ENCODE data around the gene ARHGAP33. TPM values are rescaled to one million over a fixed set of nuclear protein-coding genes. Genes with fewer than 3 reads are reported as not detected.

Gene ARHGAP33
- 52.6 TPM for total RNA-seq

GRCh38 chr19:35775298-35776101 is at the start of gene ARHGAP33:
ARHGAP33 (plus strand) TSS chr19:35775564; CDS start chr19:35775659, 95 bp downstream.
- DNase-seq (ENCODE audit: low spot score in 2 of 2) (peak; percentile 98 to 99), FAIRE-seq (peak; percentile 30)

GRCh38 chr19:35727053-35727955 is 48.1 kb upstream of the ARHGAP33 start:
- DNase-seq (ENCODE audit: low spot score in 2 of 2): no peak
- FAIRE-seq: no peak

DNA sequence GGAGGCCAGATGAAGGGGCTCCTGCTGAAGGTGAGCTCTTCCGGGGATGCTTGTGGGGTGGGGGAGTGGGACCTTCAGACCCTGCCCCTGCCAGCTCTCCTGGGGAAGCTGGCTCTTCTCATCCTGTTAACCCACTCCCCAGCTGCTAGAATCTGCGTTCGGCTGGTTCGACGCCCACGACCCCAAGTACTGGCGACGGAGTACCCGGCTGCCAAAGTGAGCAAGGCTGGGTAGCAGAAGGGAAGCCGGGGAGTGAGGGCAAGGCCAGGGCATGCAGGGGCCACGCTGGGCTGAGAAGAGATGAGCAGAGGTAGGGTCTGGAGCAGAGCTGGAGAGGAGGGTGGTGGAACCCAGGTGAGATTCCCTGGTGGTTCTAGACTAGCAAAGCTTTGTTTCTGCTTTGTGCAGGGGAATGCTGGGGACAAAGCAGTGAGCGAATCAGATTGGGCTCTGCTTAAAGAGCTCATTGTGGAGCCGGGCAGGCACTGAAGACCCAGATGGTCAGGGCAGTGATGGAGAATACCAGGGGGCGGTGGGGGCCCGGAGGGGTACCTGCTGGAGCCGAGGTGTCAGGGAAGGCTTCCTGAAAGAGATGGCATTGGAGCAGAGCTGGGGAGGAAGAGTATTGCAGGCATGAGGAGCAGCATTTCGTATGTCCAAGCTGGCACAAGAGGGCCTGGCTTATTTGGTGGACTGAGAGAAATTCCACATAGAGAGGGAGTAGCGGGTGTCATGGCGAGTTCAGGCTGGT is 47.2 kb upstream of the ARHGAP33 start:
- no peak for FAIRE-seq
- no peak for DNase-seq (ENCODE audit: low spot score in 2 of 2)

DNA sequence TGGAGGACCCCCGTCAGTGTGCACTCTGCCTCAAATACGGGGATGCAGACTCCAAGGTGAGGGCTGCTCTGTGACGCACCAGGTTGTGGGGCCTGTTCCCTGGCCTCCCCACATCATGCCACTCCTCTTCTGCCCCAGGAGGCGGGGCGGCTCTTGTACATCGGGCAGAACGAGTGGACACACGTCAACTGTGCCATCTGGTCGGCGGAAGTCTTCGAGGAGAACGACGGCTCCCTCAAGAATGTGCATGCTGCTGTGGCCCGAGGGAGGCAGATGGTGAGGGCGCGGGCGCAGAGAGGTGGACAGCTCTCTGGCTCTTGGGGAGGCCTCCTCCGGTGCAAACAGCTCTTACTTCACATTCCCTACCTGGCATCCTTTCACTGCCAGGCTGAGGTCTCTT is 46.3 kb upstream of the ARHGAP33 start:
- no peak for DNase-seq (ENCODE audit: low spot score in 2 of 2)
- FAIRE-seq: no peak

- FAIRE-seq (no peak), DNase-seq (ENCODE audit: low spot score in 2 of 2) (no peak)
These were observed 45.6 kb upstream of the ARHGAP33 start for GRCh38 chr19:35729763-35730162.

DNA sequence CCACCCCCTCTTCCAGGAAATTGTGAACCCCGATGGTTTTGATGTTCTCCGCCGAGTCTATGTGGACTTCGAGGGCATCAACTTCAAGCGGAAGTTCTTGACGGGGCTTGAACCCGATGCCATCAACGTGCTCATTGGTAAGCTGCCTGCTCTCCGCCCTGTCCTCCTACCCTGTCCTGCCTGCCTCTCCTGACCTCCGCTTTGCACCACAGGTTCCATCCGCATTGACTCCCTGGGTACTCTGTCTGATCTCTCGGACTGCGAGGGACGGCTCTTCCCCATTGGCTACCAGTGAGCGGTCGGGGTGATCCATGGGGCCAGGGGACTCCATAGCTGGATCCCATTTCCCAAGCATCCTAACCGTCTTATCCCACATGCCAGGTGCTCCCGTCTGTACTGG is 45.0 kb upstream of the ARHGAP33 start:
- no peak for FAIRE-seq

GRCh38 chr19:35731353-35731752 is 44.0 kb upstream of the ARHGAP33 start:
- DNase-seq (ENCODE audit: low spot score in 2 of 2) (no peak), FAIRE-seq (no peak)

More for the DNA sequence above, 45.0 kb upstream of the ARHGAP33 start:
- DNase-seq (ENCODE audit: low spot score in 2 of 2): no peak

- FAIRE-seq: no peak
- no peak for DNase-seq (ENCODE audit: low spot score in 2 of 2)
These were observed 43.5 kb upstream of the ARHGAP33 start for GRCh38 chr19:35731779-35732405.

DNA sequence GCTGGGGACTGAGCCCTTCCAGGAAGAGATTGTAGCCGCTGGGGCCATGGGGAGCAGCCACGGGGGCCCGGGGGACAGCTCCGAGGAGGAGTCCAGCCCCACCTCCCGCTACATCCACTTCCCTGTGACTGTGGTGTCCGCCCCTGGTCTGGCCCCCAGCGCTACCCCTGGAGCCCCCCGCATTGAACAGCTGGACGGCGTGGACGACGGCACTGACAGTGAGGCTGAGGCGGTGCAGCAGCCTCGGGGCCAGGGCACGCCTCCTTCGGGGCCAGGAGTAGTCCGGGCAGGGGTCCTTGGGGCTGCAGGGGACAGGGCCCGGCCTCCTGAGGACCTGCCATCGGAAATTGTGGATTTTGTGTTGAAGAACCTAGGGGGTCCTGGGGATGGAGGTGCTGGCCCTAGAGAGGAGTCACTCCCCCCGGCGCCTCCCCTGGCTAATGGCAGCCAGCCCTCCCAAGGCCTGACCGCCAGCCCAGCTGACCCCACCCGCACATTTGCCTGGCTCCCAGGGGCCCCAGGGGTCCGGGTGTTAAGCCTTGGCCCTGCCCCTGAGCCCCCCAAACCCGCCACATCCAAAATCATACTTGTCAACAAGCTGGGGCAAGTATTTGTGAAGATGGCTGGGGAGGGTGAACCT is 42.7 kb upstream of the ARHGAP33 start:
- DNase-seq (ENCODE audit: low spot score in 2 of 2) (no peak), FAIRE-seq (no peak)

GRCh38 chr19:35733180-35734125 is 41.9 kb upstream of the ARHGAP33 start:
- DNase-seq (ENCODE audit: low spot score in 2 of 2) (no peak), FAIRE-seq (no peak)

- no peak for FAIRE-seq
- DNase-seq (ENCODE audit: low spot score in 2 of 2): no peak
These were observed 41.1 kb upstream of the ARHGAP33 start for GRCh38 chr19:35734273-35734672.

- no peak for FAIRE-seq
- DNase-seq (ENCODE audit: low spot score in 2 of 2): no peak
These were observed 40.5 kb upstream of the ARHGAP33 start for GRCh38 chr19:35734889-35735288.

DNA sequence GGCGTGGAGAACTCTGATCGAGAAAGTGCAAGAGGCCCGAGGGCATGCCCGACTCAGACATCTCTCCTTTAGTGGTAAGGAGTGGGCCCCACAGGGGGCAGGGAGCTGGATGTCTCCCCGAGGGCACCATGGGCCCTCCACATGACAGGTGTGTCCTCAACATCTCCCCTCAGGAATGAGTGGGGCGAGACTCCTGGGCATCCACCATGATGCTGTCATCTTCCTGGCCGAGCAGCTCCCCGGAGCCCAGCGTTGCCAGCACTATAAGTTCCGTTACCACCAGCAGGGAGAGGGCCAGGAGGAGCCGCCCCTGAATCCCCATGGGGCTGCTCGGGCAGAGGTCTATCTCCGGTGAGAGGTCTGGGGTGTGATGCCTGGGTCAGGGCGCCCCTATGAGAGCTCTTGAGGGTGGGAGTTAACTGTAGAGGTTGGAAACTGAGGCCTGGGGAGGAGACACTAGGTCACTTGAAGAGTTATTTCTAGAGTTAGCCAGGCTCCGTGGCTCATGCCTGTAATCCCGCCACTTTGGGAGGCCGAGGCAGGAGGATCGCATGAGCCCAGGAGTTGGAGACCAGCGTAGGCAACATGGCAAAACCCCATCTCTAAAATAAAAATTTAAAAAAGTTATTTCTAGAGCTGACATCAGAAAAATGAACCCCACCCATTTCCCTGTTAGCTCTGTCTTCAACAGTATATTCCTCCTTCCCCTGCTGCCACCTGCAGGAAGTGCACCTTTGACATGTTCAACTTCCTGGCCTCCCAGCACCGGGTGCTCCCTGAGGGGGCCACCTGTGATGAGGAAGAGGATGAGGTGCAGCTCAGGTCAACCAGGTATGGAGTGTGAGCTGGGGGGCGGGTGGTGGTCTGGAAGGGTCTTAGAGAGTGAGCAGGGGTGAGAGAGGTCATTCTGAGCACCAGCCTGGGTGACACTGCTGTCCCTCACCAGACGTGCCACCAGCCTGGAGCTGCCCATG is 38.2 kb upstream of the ARHGAP33 start:
- FAIRE-seq: no peak

GRCh38 chr19:35738021-35738886 is 37.1 kb upstream of the ARHGAP33 start:
- DNase-seq (ENCODE audit: low spot score in 2 of 2): no peak

More for the DNA sequence above, 38.2 kb upstream of the ARHGAP33 start:
- no peak for DNase-seq (ENCODE audit: low spot score in 2 of 2)

GRCh38 chr19:35738887-35739229 is 36.5 kb upstream of the ARHGAP33 start:
- no peak for FAIRE-seq

More at GRCh38 chr19:35738021-35738886, 37.1 kb upstream of the ARHGAP33 start:
- no peak for FAIRE-seq

GRCh38 chr19:35739275-35740107 is 35.9 kb upstream of the ARHGAP33 start:
- FAIRE-seq (no peak), DNase-seq (ENCODE audit: low spot score in 2 of 2) (no peak)

More at GRCh38 chr19:35738887-35739229, 36.5 kb upstream of the ARHGAP33 start:
- DNase-seq (ENCODE audit: low spot score in 2 of 2): no peak
